ENCODE data around the gene MKNK1.

MKNK1 gene

GRCh38 chr1:46520063-46520911 lies 83.8 kb downstream of the MKNK1 start:
- no peak for DNase-seq

- no peak for DNase-seq
These were observed 84.9 kb downstream of the MKNK1 start for GRCh38 chr1:46519209-46519608.

- DNase-seq, result no peak
These were observed 86.1 kb downstream of the MKNK1 start for GRCh38 chr1:46517932-46518498.

GRCh38 chr1:46517010-46517600 lies 87.0 kb downstream of the MKNK1 start:
- DNase-seq, result no peak

- DNase-seq, result no peak
These were observed 87.7 kb downstream of the MKNK1 start for GRCh38 chr1:46516200-46516950.

- DNase-seq, result no peak
These were observed 88.5 kb downstream of the MKNK1 start for GRCh38 chr1:46515576-46515975.

GRCh38 chr1:46513536-46513935 lies 90.5 kb downstream of the MKNK1 start:
- DNase-seq, result no peak

GRCh38 chr1:46512792-46513190 lies 91.3 kb downstream of the MKNK1 start:
- DNase-seq, result no peak

GRCh38 chr1:46512135-46512791 lies 91.8 kb downstream of the MKNK1 start:
- DNase-seq, result no peak

- no peak for DNase-seq
These were observed 93.1 kb downstream of the MKNK1 start for GRCh38 chr1:46510998-46511365.

- DNase-seq, result no peak
These were observed 93.6 kb downstream of the MKNK1 start for GRCh38 chr1:46510341-46510997.

GRCh38 chr1:46508757-46509156 lies 95.3 kb downstream of the MKNK1 start:
- no peak for DNase-seq
